ENCODE data around the gene PRDX6.

DNA sequence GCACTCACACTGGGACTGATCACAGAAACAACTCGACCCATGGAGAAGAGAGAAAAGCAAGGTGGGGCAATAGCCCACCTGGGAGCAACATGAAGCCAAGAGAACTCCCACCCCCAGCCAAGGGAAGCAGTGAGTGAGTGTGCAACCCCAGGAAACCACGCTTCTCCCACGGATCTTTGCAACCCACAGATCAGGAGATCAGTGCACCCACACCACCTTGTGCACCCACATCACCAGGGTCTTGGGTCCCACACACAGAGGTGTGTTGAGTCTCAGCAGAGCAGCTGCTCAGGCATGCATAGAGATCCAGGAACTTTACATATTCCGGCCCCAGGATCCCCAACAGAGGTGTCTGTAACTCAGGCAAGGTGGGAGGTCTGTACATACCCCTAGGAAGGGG lies 17.2 kb upstream of the PRDX6 start:
- TF ChIP-seq, protein P1, sequence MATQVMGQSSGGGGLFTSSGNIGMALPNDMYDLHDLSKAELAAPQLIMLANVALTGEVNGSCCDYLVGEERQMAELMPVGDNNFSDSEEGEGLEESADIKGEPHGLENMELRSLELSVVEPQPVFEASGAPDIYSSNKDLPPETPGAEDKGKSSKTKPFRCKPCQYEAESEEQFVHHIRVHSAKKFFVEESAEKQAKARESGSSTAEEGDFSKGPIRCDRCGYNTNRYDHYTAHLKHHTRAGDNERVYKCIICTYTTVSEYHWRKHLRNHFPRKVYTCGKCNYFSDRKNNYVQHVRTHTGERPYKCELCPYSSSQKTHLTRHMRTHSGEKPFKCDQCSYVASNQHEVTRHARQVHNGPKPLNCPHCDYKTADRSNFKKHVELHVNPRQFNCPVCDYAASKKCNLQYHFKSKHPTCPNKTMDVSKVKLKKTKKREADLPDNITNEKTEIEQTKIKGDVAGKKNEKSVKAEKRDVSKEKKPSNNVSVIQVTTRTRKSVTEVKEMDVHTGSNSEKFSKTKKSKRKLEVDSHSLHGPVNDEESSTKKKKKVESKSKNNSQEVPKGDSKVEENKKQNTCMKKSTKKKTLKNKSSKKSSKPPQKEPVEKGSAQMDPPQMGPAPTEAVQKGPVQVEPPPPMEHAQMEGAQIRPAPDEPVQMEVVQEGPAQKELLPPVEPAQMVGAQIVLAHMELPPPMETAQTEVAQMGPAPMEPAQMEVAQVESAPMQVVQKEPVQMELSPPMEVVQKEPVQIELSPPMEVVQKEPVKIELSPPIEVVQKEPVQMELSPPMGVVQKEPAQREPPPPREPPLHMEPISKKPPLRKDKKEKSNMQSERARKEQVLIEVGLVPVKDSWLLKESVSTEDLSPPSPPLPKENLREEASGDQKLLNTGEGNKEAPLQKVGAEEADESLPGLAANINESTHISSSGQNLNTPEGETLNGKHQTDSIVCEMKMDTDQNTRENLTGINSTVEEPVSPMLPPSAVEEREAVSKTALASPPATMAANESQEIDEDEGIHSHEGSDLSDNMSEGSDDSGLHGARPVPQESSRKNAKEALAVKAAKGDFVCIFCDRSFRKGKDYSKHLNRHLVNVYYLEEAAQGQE (tag by site-specific recombination; IDR thresholded peaks at IDR 0.05) = no peak
- TF ChIP-seq, protein P2, sequence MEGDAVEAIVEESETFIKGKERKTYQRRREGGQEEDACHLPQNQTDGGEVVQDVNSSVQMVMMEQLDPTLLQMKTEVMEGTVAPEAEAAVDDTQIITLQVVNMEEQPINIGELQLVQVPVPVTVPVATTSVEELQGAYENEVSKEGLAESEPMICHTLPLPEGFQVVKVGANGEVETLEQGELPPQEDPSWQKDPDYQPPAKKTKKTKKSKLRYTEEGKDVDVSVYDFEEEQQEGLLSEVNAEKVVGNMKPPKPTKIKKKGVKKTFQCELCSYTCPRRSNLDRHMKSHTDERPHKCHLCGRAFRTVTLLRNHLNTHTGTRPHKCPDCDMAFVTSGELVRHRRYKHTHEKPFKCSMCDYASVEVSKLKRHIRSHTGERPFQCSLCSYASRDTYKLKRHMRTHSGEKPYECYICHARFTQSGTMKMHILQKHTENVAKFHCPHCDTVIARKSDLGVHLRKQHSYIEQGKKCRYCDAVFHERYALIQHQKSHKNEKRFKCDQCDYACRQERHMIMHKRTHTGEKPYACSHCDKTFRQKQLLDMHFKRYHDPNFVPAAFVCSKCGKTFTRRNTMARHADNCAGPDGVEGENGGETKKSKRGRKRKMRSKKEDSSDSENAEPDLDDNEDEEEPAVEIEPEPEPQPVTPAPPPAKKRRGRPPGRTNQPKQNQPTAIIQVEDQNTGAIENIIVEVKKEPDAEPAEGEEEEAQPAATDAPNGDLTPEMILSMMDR (tag by site-specific recombination; IDR thresholded peaks at IDR 0.05) = no peak
- no peak for TF ChIP-seq YY2 (tag by site-specific recombination; IDR thresholded peaks at IDR 0.05)
- no peak for TF ChIP-seq ZNF221 (tag by site-specific recombination; IDR thresholded peaks at IDR 0.05; ENCODE audit: borderline replicate concordance)
- TF ChIP-seq, protein P3, sequence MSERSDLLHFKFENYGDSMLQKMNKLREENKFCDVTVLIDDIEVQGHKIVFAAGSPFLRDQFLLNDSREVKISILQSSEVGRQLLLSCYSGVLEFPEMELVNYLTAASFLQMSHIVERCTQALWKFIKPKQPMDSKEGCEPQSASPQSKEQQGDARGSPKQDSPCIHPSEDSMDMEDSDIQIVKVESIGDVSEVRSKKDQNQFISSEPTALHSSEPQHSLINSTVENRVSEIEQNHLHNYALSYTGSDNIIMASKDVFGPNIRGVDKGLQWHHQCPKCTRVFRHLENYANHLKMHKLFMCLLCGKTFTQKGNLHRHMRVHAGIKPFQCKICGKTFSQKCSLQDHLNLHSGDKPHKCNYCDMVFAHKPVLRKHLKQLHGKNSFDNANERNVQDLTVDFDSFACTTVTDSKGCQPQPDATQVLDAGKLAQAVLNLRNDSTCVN (tag by site-specific recombination; optimal IDR thresholded peaks at IDR 0.05) = no peak
- TF ChIP-seq RBAK (tag by site-specific recombination; IDR thresholded peaks at IDR 0.05) = no peak
- TF ChIP-seq, protein P4, sequence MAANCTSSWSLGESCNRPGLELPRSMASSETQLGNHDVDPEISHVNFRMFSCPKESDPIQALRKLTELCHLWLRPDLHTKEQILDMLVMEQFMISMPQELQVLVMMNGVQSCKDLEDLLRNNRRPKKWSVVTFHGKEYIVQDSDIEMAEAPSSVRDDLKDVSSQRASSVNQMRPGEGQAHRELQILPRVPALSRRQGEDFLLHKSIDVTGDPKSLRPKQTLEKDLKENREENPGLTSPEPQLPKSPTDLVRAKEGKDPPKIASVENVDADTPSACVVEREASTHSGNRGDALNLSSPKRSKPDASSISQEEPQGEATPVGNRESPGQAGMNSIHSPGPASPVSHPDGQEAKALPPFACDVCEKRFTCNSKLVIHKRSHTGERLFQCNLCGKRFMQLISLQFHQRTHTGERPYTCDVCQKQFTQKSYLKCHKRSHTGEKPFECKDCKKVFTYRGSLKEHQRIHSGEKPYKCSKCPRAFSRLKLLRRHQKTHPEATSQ (tag by site-specific recombination; IDR thresholded peaks at IDR 0.05) = no peak
